ENCODE data around the gene ZBED5. TPM values are rescaled to one million over a fixed set of nuclear protein-coding genes. Genes with fewer than 3 reads are reported as not detected.

ZBED5 gene
- total and polyA plus RNA-seq, 7 donors: 20.0 to 47.8 (median 26.4) TPM

DNA sequence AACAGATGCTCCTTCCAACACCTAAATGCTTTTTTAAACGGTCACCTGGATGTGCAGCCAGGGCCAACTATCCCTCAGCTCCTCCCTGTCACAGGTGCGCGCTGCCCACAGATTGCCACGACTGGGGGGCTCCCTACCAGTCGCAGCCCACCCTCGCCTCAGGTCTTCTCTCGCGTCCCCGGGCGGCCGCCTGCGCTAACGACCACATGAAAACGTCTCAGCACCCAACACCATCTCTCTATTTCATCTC lies 469 bp downstream of the ZBED5 start:
- intact Hi-C loops (cut with DNase I): loop anchor here in 1 of 2 donors (5.0 kb wide), 1 partner anchor 50 kb away; the partner anchor contains the start of gene EIF4G2
- peak overlapping the region; percentile 92 for H3K27ac ChIP-seq
- H3K4me1 ChIP-seq: peaks cover 38% of the 10 kb centered on the region
- DNase-seq (peak in 1 of 2 donors; percentile 52), ATAC-seq (peak in 3 of 4 donors; percentile 2 to 13 (median 8))
- no peaks in the 10 kb centered on the region for H3K27me3 ChIP-seq (ENCODE audit: insufficient read depth in 3 of 3, low read length in 2 of 3)
- TF ChIP-seq, protein P1, sequence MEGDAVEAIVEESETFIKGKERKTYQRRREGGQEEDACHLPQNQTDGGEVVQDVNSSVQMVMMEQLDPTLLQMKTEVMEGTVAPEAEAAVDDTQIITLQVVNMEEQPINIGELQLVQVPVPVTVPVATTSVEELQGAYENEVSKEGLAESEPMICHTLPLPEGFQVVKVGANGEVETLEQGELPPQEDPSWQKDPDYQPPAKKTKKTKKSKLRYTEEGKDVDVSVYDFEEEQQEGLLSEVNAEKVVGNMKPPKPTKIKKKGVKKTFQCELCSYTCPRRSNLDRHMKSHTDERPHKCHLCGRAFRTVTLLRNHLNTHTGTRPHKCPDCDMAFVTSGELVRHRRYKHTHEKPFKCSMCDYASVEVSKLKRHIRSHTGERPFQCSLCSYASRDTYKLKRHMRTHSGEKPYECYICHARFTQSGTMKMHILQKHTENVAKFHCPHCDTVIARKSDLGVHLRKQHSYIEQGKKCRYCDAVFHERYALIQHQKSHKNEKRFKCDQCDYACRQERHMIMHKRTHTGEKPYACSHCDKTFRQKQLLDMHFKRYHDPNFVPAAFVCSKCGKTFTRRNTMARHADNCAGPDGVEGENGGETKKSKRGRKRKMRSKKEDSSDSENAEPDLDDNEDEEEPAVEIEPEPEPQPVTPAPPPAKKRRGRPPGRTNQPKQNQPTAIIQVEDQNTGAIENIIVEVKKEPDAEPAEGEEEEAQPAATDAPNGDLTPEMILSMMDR (IDR thresholded peaks at IDR 0.05): no peak
- peak overlapping the region; percentile 77 for H3K4me3 ChIP-seq
- H3K9me3 ChIP-seq: no peaks in the 10 kb centered on the region
- 0% methylated on average over 14 of the region's 14 CpGs for WGBS, 3 donors
- H3K36me3 ChIP-seq (ENCODE audit: insufficient read depth in 1 of 2, low read depth in 1 of 2): peaks cover 0 to 37% of the 10 kb centered on the region in 2 donors

DNA sequence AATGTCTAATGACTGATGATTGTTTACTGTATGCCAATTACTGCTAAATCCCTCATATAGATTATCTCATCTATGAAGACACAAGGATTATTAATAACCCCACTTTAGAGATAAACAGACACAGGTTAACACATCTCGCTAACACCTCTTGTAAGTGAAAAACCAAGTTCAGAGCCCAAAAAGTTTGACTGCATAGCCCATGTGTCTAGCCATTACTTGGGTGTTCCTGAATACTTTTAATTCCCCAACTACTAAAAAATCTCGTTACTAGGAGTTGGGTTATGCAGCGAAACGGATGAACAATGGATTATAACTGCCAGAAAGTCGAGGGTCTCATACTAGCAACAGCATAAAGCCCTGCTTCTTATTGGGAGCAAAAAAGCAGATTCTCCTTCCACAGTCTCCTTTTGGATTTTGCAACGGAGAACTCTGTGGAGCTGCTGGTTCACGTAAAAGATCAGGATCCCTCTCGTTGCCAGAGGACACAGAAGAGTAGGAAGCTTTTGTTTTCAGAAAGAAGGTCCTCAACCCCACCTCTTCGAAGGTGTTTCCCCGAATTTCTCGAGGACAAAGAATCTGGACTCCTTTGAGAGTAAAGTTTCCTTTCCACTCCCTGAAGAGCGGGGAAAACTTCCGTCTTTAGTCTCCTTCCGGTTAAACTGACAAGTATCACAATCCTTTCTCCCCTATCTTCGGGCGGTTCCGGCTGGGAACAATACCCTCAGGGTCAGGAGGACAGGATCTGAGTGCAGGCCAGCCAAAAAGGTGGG lies 979 bp downstream of the ZBED5 start:
- Histone ChIP-seq H3K27me3 (ENCODE audit: insufficient read depth in 3 of 3, low read length in 2 of 3) (no peaks in the 10 kb centered on the region), H3K4me3 (peak overlapping the region; percentile 77), H3K27ac (peak overlapping the region; percentile 92), H3K36me3 (ENCODE audit: insufficient read depth in 1 of 2, low read depth in 1 of 2) (peaks cover 0 to 42% of the 10 kb centered on the region in 2 donors), H3K9me3 (no peaks in the 10 kb centered on the region), H3K4me1 (peaks cover 37% of the 10 kb centered on the region)
- peak in 3 of 4 donors; percentile 5 to 27 (median 12) for ATAC-seq
- no peak for DNase-seq
- TF ChIP-seq, protein P1 (IDR thresholded peaks at IDR 0.05): no peak
- intact Hi-C loops (cut with DNase I): loop anchor here in 1 of 2 donors (5.0 kb wide), 1 partner anchor 50 kb away; the partner anchor contains the start of gene EIF4G2
- WGBS, 3 donors: 3 to 4% (median 4%) methylated on average over 17 of the region's 17 CpGs

DNA sequence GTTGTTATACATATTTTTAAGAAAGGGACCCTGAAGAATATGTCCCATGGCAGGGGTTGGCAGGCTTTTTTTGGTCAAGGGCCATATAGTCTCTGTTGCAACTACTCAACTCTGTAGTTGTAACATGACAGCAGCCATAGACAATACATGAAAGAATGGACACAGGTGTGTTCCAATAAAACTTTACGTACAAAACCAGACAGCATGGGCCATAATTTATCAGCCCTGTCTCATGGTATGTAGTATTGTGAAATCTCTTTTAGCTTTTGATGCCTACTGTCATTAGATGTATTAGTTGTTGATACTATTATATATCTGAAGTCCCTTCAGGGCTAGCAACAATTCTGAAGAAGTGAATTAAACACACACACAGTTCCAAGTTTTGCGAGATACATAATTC lies 2.6 kb downstream of the ZBED5 start:
- TF ChIP-seq, protein P1 (IDR thresholded peaks at IDR 0.05): no peak
- DNase-seq: no peak
- 94 to 99% (median 96%) methylated on average over 2 of the region's 2 CpGs for WGBS, 3 donors
- ATAC-seq: no peak
- peaks cover 32% of the 10 kb centered on the region for H3K4me1 ChIP-seq
- H3K9me3 ChIP-seq: no peaks in the 10 kb centered on the region
- H3K27ac ChIP-seq: no peak overlapping the region
- intact Hi-C loops (cut with DNase I): loop anchor here in 1 of 2 donors (5.0 kb wide), 1 partner anchor 48 kb away; the partner anchor contains the start of gene EIF4G2
- H3K27me3 ChIP-seq (ENCODE audit: insufficient read depth in 3 of 3, low read length in 2 of 3): no peaks in the 10 kb centered on the region
- peaks cover 0 to 52% of the 10 kb centered on the region in 2 donors for H3K36me3 ChIP-seq (ENCODE audit: insufficient read depth in 1 of 2, low read depth in 1 of 2)
- H3K4me3 ChIP-seq: no peak overlapping the region

DNA sequence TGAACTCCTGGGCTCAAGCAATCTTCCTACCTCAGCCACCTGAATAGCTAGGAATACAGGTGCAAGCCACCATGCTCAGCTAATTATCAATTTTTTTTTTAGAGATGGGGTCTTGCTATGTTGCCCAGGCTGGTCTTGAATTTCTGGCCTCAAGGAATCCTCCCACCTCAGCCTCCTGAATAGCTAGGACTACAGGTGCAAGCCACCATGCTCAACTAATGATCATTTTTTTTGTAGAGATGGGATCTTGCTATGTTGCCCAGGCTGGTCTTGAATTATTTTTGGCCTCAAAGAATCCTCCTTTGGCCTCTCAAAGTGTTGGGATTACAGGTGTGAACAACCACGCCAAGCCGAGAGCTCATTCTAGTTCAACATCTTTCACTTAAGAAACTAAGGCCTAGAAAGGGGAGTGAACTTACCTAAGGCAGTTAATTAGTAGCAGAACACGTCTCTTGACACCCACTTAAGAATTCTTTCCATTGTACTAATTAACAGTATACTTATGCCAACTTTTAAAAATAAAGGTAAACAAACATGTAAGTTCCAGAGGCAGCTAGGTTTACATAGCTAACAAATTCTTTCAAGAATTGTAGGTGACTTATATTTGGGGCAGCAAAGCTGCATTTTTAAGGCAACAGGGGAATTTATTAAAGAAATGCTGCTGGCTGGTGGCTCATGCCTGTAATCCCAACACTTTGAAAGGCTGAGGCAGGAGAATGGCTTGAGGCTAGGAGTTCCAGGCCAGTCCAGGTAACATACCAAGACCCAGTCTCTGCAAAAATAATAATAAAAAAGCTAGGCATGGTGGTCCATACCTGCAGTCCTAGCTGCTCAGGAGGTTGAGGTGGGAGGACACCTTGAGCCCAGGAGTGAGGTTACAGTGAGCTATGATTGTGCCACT lies 9.6 kb downstream of the ZBED5 start:
- no peak for DNase-seq
- Histone ChIP-seq H3K27ac (no peak overlapping the region), H3K9me3 (no peaks in the 10 kb centered on the region), H3K4me3 (no peak overlapping the region), H3K36me3 (ENCODE audit: insufficient read depth in 1 of 2, low read depth in 1 of 2) (peaks cover 0 to 38% of the 10 kb centered on the region in 2 donors), H3K4me1 (peaks cover 9% of the 10 kb centered on the region), H3K27me3 (ENCODE audit: insufficient read depth in 3 of 3, low read length in 2 of 3) (no peaks in the 10 kb centered on the region)
- 82 to 90% (median 86%) methylated on average over 3 of the region's 3 CpGs for WGBS, 3 donors
- intact Hi-C loops (cut with DNase I): no loop called here
- TF ChIP-seq, protein P1 (IDR thresholded peaks at IDR 0.05): no peak
- ATAC-seq: no peak

Measured in psoas muscle (tissue), 8 donors.